HCT116 (cell line): ENCODE data around the gene VAMP3.

Source experiments
- CTCF ChIP-seq, 3 experiments: fragments of 200-600 bp in 1 of 3; sonication (generic) in 1 of 3; IDR thresholded peaks in 2 of 3; conservative IDR thresholded peaks in 1 of 3; 2 replicates each; pipeline ENCODE4 v1.5.1; 2012 to 2017; ENCODE audit warnings: low read depth in 2 of 3, low read length in 2 of 3, antibody characterized with exemption in 1 of 3, borderline replicate concordance in 1 of 3, control low read depth in 1 of 3, mild to moderate bottlenecking in 1 of 3, mixed read lengths in 1 of 3, mixed run types in 1 of 3, moderate library complexity in 1 of 3; ENCODE audit not compliant: insufficient read depth in 1 of 3
- POLR2A ChIP-seq: IDR thresholded peaks from 2 replicates; pipeline ENCODE4 v1.7.0; 2011; ENCODE audit warnings: borderline replicate concordance; ENCODE audit not compliant: insufficient read depth, insufficient read length; ENCODE audit errors: extremely low read depth
- REST ChIP-seq: IDR thresholded peaks from 2 replicates; pipeline ENCODE4 v1.6.1; 2012; ENCODE audit warnings: low read depth
- TCF7L2 ChIP-seq: IDR thresholded peaks from 2 replicates; pipeline ENCODE4 v1.7.0; 2011; ENCODE audit warnings: borderline replicate concordance, inconsistent platforms; ENCODE audit not compliant: insufficient read depth, insufficient read length; ENCODE audit errors: extremely low read depth
- YY1 ChIP-seq: IDR thresholded peaks from 2 replicates; pipeline ENCODE4 v1.6.1; 2011; ENCODE audit warnings: low read length, low read depth, moderate library complexity, mild to moderate bottlenecking; ENCODE audit not compliant: insufficient replicate concordance; ENCODE audit errors: extremely low read depth
- ZNF274 ChIP-seq: fragments of 200-500 bp; sonication (Bioruptor generic); IDR thresholded peaks from 2 replicates; pipeline ENCODE4 v1.6.1; 2014; ENCODE audit warnings: mild to moderate bottlenecking, low read depth, low read length, inconsistent platforms

DNA sequence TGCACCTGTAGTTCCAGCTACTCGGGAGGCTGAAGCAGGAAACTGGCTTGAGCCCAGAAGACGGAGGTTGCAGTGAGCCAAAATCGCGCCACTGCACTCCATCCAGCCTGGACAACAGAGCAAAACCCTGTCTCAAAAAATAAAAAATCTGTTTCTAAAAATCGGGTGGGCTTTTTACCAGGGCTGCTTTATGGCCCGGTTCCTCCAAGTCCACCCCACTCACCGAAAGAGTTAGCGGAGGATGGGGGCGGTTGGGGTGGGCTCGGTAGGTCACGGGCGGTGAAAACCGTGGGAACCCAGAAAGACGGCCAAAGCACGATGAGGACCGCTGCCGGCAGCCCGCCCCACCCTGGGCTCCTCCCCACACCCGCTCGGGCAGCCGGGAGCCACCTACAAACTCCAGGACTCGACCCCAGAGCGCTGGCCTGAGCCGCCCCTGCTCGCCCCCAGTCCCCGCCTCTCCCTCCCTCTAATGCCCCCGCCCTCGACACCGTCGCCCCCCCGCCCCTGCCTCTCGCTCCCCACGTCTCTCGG, 12.1 kb downstream of the VAMP3 start:
- no peak for TF ChIP-seq YY1
- TF ChIP-seq POLR2A = no peak
- TF ChIP-seq CTCF (IDR thresholded peaks at IDR 0.05 in 2 of 3, conservative IDR thresholded peaks at IDR 0.05 in 1 of 3; ENCODE audit: borderline replicate concordance in 1 of 3, insufficient read depth in 1 of 3, low read depth in 2 of 3, low read length in 2 of 3) = no peak
- TF ChIP-seq TCF7L2 = no peak
- no peak for TF ChIP-seq REST
- TF ChIP-seq ZNF274 = no peak
